ENCODE results near the gene RXRA.

GRCh38 chr9:134340475-134341160 is 14.4 kb downstream of the RXRA start:
- TF ChIP-seq EZH2 (IDR thresholded peaks at IDR 0.05; ENCODE audit: insufficient read depth, low read length) (no peak), CTCF (IDR thresholded peaks at IDR 0.05; ENCODE audit: insufficient read depth, low read depth, low read length) (no peak)

Measured in astrocyte (in vitro differentiated cells and primary cell).